Fibroblast of mammary gland (primary cell): Measurements from ENCODE around the gene YARS2.
A peak's percentile ranks its signal among the peaks of the same experiment; 100 is the strongest.
"Not testable (repeated sequence)": the region's sequence is repeated elsewhere in the genome, so short reads cannot be mapped to it uniquely, and the experiment has no call there.

Experiments
- DNase-seq: peaks from one replicate; pipeline ENCODE4 v3.0.0-alpha.2; 2010; ENCODE audit warnings: low read depth
- H3K4me3 ChIP-seq: 2 replicates; pipeline ENCODE4 v1.5.1; 2011; ENCODE audit warnings: low read depth, mild to moderate bottlenecking, low read length, moderate library complexity; ENCODE audit not compliant: control insufficient read depth
- TF ChIP-seq, protein P1 (sequence below): conservative IDR thresholded peaks from 2 replicates; pipeline ENCODE4 v1.5.1; 2011; ENCODE audit warnings: low read depth, low read length, inconsistent platforms; ENCODE audit not compliant: control insufficient read depth, insufficient read depth

YARS2 gene

DNA sequence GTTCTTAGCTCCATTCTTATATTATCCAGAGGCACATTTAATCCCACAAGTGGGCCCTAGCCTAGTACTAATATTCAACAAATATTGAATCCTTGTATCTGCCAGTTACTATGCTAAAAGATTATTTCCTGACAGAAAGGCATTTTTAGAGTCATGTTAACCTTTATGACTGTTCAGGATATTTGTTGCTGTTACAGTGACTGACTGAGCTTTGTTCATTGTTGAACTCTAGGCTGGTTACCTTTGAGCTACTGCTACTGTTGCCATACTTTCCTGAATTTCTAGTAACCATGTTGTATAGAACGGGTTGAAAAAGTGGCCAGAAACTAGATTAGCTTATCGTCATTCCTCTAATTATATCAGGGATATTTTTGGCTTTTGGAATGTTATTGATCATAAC lies 46.8 kb downstream of the YARS2 start:
- TF ChIP-seq, protein P1, sequence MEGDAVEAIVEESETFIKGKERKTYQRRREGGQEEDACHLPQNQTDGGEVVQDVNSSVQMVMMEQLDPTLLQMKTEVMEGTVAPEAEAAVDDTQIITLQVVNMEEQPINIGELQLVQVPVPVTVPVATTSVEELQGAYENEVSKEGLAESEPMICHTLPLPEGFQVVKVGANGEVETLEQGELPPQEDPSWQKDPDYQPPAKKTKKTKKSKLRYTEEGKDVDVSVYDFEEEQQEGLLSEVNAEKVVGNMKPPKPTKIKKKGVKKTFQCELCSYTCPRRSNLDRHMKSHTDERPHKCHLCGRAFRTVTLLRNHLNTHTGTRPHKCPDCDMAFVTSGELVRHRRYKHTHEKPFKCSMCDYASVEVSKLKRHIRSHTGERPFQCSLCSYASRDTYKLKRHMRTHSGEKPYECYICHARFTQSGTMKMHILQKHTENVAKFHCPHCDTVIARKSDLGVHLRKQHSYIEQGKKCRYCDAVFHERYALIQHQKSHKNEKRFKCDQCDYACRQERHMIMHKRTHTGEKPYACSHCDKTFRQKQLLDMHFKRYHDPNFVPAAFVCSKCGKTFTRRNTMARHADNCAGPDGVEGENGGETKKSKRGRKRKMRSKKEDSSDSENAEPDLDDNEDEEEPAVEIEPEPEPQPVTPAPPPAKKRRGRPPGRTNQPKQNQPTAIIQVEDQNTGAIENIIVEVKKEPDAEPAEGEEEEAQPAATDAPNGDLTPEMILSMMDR, result no peak
- no peak overlapping the region for H3K4me3 ChIP-seq
- DNase-seq, result no peak

DNA sequence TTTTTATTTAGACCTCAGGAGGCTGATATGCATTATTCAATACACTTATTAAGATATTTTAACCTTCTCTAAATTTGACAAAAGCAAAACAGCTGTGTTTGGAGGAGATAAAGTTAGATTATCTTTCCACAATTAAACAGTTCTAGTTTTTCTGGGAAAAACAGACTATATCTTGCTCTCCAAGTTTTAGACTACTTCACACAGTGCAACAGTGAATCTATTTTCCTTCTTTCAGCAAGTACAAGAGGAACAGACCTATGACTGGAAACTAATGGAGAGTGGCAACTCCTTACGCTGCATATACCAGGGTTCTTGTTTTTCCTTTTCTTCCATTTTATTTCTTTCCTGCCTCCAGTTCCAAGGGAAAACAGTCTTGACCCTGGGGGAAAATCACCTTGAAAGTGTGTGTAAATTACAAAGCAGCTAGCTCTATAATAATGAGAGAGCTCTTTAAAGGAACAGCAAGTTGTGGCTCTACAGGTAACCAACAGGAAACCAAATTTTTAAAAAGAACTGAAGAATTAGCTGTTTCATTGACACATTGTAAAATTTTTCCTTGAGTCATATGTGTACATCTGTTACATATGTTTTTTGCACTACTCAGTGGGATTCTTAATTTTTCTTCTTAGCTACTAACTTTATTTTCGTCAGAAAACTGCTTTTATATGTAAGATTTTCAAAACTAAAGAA lies 49.2 kb downstream of the YARS2 start:
- TF ChIP-seq, protein P1, result no peak
- no peak for DNase-seq
- H3K4me3 ChIP-seq, result no peak overlapping the region

DNA sequence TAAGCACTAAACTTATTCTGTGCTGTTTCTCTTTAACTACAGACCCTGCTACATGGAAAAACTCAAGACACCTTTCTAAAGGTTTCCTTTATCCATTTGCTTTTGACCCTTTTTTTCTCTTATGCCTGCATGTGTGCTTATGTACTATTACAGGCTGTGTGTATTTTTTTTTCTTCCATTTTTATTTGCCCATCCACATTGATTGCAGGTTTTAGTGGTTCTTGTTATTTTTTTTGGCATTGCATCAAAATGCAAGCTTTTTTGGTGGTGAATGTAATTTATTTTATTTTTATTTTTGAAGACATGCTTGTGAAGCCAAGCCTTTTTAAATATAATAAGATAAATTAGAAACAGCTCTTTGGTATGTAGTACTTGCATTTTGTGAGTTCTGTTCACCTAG lies 49.9 kb downstream of the YARS2 start:
- H3K4me3 ChIP-seq, result no peak overlapping the region
- DNase-seq, result no peak
- TF ChIP-seq, protein P1, result no peak

DNA sequence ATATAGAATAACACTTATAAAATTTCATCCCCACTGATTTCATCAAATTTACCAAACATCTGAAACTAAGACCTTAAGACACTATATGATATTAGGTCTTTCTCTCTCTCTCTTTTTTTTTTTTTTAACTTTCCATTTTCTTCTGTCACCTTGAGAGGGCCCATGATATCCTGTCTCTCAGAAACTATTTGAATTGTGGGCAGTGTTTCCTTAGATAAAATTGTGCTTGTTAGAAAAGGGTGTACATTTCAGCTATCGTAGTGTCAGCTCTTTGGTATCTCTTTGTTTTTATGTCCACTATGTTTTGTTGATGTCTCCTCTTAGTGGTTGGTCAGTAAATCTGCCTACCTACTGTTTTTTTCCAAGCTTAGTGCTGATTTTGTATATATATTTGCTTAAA lies 52.8 kb downstream of the YARS2 start:
- no peak overlapping the region for H3K4me3 ChIP-seq
- TF ChIP-seq, protein P1, result no peak
- DNase-seq, result no peak

DNA sequence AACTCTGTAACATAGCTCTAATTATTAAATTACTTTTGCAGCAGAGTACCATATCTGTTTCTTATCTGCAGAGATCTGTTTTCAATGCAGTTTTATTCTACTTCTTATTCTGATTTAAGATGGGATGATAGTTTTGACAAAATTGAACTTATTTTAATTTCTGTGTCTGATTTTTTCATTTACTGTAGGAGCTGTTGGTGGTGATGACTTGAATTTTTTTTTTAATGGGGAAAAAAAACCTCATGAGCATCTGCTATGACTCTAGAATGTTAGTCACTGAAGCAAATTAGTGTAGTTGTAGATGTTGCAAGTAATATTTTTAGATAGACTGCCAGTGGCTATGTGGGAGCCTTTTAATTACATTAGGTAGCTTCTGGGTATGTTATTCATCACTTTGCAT lies 53.2 kb downstream of the YARS2 start:
- TF ChIP-seq, protein P1, result no peak
- DNase-seq, result peak; percentile 23
- H3K4me3 ChIP-seq, result no peak overlapping the region

DNA sequence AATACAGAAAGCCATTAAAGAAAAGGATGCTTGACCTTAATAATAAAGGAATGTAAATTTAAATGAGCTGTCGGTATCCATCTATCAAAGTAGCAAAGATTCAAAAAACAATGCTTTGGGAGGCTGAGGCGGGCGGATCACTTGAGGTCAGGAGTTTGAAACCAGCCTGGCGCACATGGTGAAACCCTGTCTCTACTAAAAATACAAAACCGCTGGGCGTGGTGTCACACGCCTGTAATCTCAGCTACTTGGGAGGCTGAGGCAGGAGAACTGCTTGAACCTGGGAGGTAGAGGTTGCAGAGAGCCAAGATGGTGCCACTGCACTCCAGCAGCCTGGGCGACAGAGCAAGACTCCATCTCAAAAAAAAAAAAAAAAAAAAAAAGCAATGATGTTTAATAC lies 56.3 kb downstream of the YARS2 start:
- not testable (repeated sequence) for DNase-seq, H3K4me3 ChIP-seq

DNA sequence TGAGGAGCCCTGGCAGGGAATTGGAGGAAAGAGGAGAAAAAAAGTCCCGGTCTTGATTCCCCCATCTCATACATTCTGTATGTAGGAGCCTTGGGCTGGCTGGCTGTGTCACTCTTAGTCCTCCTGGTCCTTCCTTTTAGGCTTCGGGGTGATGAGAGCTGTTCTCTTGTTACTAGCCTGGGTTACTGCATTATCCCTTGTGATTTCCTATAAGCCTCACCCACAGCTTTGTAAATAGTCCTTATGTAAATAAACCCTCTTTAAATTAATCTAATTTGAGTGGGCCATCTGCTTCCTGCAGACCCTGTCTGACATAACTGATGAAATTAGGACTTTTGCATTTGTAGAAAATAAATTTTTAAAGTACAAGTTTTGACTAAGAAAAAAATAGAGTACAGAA lies 57.4 kb downstream of the YARS2 start:
- H3K4me3 ChIP-seq, result no peak overlapping the region
- DNase-seq, result no peak
- TF ChIP-seq, protein P1, result no peak
